ENCODE measurements around the gene RALGAPA2. TPM values are rescaled to one million over a fixed set of nuclear protein-coding genes. Genes with fewer than 3 reads are reported as not detected.

The RALGAPA2 gene
- total RNA-seq, 1 experiment from 2014 or later = 10.8 TPM

GRCh38 chr20:20501128-20501527 lies 211.3 kb downstream of the RALGAPA2 start:
- RAD21 ChIA-PET (ENCODE audit: low non-redundant PET in 1 of 2, low total read pairs in 2 of 2, uncharacterized antibody in 2 of 2, unreplicated experiment in 2 of 2) = no interaction called here
- POLR2A ChIA-PET = no interaction called here
- no peak for ATAC-seq

GRCh38 chr20:20500312-20500711 lies 212.1 kb downstream of the RALGAPA2 start:
- Histone ChIP-seq H3K4me1 (ENCODE audit: control insufficient read depth in 1 of 2, insufficient read depth in 2 of 2, low read length in 2 of 2) (no peaks in the 10 kb centered on the region), H3K79me2 (ENCODE audit: insufficient read depth, low read length) (no peaks in the 10 kb centered on the region), H3K4me2 (ENCODE audit: low read length) (no peak overlapping the region), H2AFZ (ENCODE audit: low read depth, low read length, poor library complexity, severe bottlenecking) (no peak overlapping the region), H3K4me3 (replicated peaks in 1 of 2; ENCODE audit: low read depth in 1 of 2, low read length in 2 of 2) (no peak overlapping the region), H3K9ac (ENCODE audit: low read length) (no peak overlapping the region), H4K20me1 (ENCODE audit: insufficient read depth) (no peaks in the 10 kb centered on the region), H3K27ac (ENCODE audit: low read depth, low read length) (no peak overlapping the region), H3K27me3 (ENCODE audit: insufficient read depth, low read length) (no peaks in the 10 kb centered on the region), H3K9me3 (ENCODE audit: control insufficient read depth in 1 of 2, insufficient read depth in 1 of 2, low read depth in 1 of 2, low read length in 2 of 2) (no peaks in the 10 kb centered on the region), H3K9me2 (ENCODE audit: insufficient read depth) (no peaks in the 10 kb centered on the region), H3K36me3 (ENCODE audit: control insufficient read depth in 1 of 2, insufficient read depth in 2 of 2, low read length in 2 of 2) (no peaks in the 10 kb centered on the region; a peak in 1 of 4 replicates)
- ChIA-PET RAD21 (ENCODE audit: low non-redundant PET in 1 of 2, low total read pairs in 2 of 2, uncharacterized antibody in 2 of 2, unreplicated experiment in 2 of 2) (no interaction called here), POLR2A (no interaction called here), CTCF (no interaction called here)
- intact Hi-C loops (cut with micrococcal nuclease) = no loop called here
- TF ChIP-seq EZH2phosphoT487 (IDR thresholded peaks at IDR 0.05; ENCODE audit: borderline replicate concordance) (no peak), POLR2AphosphoS5 (IDR thresholded peaks at IDR 0.05; ENCODE audit: low read depth, low read length) (no peak), TCF7L2 (IDR thresholded peaks at IDR 0.05; ENCODE audit: borderline replicate concordance, extremely low read depth, insufficient read depth, insufficient read length) (no peak)
- no TSS peak for BruUV-seq (replicated peaks)
- ATAC-seq (no peak), DNase-seq (ENCODE audit: low read depth, low spot score) (no peak)

More at GRCh38 chr20:20501128-20501527, 211.3 kb downstream of the RALGAPA2 start:
- no TSS peak for BruUV-seq (replicated peaks)
- H3K27ac ChIP-seq (ENCODE audit: low read depth, low read length) = no peak overlapping the region
- CTCF ChIA-PET = no interaction called here
- no peaks in the 10 kb centered on the region for H4K20me1 ChIP-seq (ENCODE audit: insufficient read depth)
- H3K36me3 ChIP-seq (ENCODE audit: control insufficient read depth in 1 of 2, insufficient read depth in 2 of 2, low read length in 2 of 2) = no peaks in the 10 kb centered on the region; a peak in 1 of 4 replicates
- H3K9ac ChIP-seq (ENCODE audit: low read length) = no peak overlapping the region
- H2AFZ ChIP-seq (ENCODE audit: low read depth, low read length, poor library complexity, severe bottlenecking) = no peak overlapping the region
- H3K9me3 ChIP-seq (ENCODE audit: control insufficient read depth in 1 of 2, insufficient read depth in 1 of 2, low read depth in 1 of 2, low read length in 2 of 2) = no peaks in the 10 kb centered on the region
- H3K4me3 ChIP-seq (replicated peaks in 1 of 2; ENCODE audit: low read depth in 1 of 2, low read length in 2 of 2) = no peak overlapping the region
- no peak for DNase-seq (ENCODE audit: low read depth, low spot score)
- intact Hi-C loops (cut with micrococcal nuclease) = no loop called here
- H3K9me2 ChIP-seq (ENCODE audit: insufficient read depth) = no peaks in the 10 kb centered on the region
- no peaks in the 10 kb centered on the region for H3K27me3 ChIP-seq (ENCODE audit: insufficient read depth, low read length)
- H3K4me2 ChIP-seq (ENCODE audit: low read length) = no peak overlapping the region
- no peaks in the 10 kb centered on the region for H3K4me1 ChIP-seq (ENCODE audit: control insufficient read depth in 1 of 2, insufficient read depth in 2 of 2, low read length in 2 of 2)
- H3K79me2 ChIP-seq (ENCODE audit: insufficient read depth, low read length) = no peaks in the 10 kb centered on the region
- TF ChIP-seq ZNF274 (IDR thresholded peaks at IDR 0.05; ENCODE audit: low read depth, low read length) = no peak
- TF ChIP-seq FOSL1 (IDR thresholded peaks at IDR 0.05; ENCODE audit: low read depth) = no peak

Measured in HCT116 (cell line).